HG03039 (cell line): ENCODE measurements around the gene SLC35F2.
"Not testable (repeated sequence)": the region's sequence is repeated elsewhere in the genome, so short reads cannot be mapped to it uniquely, and the experiment has no call there.

Experiments
- ATAC-seq: cut with Tn5 transposase; IDR thresholded peaks from one replicate; pipeline ENCODE4 v1.9.1; 2021; ENCODE audit warnings: mild to moderate bottlenecking, moderate library complexity; ENCODE audit not compliant: unreplicated experiment

Gene SLC35F2

DNA sequence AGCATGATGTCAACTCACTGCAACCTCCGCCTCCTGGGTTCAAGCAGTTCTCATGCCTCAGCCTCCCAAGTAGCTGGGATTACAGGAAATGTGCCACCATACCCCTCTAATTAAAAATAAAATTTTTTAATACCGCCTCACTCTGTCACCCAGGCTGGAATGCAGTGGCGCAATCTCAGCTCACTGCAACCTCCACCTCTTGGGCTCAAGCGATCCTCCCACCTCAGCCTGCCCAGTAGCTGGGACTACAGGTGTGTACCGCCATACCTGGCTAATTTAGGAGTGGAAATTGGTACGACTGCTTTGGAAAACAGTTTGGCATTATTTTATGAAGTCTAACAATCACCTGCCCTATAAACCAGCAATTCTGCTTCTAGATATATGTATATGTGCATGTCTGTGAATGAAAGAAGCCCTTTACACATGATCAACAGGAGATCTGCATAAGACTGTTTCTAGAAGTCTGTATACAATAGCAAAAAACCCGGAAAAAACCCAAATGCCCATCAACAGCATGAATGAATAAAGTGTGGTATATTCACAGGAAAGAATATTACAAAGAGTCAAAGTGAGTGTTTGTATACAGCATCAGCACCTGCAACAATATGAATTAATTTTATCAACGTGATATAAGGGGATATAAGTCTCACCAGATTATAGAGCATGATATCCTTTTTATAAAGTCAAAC lies 16.0 kb downstream of the SLC35F2 start:
- no peak for ATAC-seq

DNA sequence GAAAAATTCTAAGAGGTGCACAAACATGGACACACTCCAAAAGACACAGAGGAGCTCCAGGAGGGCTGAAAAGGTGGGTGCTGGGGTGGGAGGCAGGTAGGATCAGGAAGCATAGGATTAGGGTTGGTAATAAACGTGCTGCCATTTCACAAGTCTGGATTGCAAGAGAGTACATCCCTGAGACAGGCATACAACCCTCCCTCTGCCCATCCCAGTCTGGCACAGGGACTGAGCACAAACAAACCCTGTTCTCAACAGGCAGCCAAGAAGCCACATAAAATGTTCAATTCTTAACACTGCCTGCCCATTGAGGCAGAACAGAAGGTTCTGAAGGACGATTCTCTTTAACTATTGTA lies 18.5 kb downstream of the SLC35F2 start:
- ATAC-seq: no peak

DNA sequence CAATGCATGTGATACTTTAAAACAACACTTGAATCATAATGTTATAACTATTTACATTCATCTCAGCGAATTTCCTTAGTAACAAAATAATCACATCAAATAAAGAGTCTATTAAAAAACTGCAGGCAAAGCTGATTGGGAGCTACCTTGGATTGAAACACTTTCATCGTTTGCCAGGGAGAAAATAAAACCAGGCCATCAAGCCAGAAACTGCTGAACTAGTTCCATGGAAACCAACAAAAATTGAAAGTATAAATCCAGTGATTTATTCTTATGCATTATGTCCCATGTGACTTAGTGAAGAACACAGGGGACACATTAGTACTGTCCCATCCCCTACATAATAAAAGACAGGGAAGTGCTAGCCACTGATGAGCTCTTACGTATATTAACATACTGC lies 21.7 kb downstream of the SLC35F2 start:
- no peak for ATAC-seq

DNA sequence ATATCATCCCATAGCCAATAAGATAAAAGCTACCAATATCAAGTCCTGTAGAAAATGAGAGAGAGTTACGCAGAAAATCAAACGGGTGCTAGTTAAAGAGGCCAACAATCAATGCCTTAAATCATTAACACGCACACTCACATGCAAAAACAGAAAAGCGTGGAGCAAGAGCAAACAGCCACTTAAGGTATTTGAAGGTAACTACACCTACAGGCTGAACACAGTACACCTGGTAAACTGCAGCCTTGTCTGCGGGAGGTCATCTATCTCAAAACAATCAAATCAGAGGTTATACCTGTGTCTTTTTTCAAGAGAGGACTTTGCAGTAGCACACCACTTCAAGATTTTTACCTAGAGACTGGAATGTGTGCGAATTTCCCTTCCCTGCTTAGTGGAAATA lies 23.6 kb downstream of the SLC35F2 start:
- no peak for ATAC-seq

DNA sequence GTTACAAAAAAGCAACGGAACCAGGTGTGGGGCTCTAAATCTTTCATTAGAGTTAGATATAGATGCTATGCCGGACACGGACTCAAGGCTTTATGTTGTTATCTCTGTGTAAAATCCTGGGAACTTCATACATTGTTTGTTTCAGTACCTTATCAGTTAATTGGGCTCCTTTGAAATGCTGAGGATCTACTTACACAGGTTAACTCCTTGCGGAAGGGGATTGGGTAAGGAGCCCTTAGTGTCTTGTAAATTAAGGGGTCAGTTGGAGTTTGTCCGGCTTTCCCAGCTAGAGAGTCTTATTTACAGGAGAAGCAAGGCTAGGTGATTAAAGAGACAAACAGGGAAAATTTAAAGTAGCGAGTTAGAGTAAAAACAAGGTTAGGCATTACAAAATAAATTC lies 24.7 kb downstream of the SLC35F2 start:
- not testable (repeated sequence) for ATAC-seq

DNA sequence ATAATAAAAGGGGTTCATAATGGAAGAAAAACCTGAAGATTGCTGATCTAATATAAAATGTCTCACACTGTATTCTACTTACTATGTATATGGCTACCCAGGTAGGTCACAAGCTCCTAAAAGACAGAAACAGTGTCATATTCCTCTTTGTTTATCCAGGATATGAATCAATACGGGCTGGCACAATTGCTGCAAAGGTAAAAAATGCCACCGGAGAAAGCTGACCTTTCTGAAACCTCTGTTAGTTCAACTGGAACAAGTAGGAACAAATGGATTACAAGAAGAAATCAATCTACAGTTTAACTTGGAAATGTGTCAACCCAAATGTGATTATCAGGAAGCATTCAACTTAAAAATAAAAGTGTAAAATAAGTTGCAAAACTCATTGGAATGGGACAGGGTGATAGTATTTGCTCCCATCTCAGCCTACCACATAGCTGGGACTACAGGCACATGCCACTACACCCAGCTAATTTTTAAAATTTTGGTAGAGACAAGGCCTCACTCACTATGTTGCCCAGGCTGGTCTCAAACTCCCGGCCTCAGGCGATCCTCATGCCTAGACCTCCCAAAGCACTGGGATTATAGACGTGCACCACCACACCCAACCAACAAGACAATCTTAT lies 27.6 kb downstream of the SLC35F2 start:
- ATAC-seq: no peak

DNA sequence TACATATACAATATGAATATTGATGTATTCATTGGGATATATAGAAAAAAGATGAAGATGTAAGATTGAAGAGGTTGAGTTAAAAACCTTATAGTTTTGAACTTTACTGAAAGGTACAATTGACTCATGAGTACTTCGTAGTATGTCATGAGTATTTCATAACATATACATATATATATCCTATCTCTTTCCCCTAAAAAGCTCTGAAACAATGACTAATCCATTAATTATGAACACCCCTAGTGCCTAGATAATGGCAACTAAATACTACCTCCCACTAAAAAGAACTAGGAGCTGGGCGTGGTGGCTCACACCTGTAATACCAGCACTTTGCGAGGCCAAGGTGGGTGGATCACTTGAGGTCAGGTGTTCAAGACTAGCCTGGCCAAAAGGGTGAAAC lies 31.5 kb downstream of the SLC35F2 start:
- ATAC-seq: no peak

DNA sequence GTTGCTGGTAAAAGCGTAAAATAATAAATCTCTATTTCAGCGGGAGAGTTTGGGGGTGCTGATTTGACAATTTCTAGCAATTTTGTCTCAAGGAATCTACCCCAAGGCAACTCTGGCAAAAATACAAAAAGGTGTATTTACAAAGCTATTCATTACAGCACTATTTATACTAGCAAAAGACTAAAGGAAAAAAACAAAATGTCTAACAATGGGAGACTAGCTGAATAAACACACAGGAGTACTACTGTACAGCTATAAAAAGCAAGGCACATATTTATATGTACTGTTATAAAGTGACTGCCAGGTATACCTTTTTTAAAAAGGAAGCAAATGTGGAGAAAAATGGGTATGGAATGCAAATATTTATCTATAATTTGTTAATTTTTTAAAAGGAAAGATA lies 32.7 kb downstream of the SLC35F2 start:
- ATAC-seq: no peak

DNA sequence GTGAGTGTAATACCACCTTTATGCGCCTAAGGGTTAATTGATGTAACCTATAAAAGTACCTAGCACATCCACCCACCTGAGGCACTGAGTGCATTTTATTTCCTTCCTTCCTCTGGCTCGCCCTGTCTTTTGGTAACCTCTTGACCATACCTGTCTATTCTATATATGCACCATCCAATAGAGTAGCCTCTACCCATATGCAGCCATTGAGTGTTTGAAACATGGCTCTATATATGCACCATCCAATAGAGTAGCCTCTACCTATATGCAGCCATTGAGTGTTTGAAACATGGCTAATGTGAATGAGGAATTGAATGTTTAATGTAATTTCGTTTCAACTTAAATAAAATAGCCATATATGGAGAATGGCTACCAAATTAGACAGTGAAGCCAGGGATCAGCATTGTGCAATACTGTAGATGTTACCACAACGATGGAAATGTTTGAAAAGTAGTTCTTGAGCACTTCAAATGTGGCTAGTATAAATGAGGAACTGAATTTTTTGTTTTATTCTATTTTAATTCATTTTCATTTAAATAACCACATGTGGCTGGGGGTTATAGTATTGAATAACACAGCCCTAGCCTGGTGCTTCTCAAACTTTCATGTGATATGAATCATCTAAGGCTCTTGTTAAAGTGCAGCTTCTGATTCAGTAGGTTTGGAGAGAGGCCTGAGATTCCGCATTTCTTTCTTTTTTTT lies 33.8 kb downstream of the SLC35F2 start:
- ATAC-seq: no peak

DNA sequence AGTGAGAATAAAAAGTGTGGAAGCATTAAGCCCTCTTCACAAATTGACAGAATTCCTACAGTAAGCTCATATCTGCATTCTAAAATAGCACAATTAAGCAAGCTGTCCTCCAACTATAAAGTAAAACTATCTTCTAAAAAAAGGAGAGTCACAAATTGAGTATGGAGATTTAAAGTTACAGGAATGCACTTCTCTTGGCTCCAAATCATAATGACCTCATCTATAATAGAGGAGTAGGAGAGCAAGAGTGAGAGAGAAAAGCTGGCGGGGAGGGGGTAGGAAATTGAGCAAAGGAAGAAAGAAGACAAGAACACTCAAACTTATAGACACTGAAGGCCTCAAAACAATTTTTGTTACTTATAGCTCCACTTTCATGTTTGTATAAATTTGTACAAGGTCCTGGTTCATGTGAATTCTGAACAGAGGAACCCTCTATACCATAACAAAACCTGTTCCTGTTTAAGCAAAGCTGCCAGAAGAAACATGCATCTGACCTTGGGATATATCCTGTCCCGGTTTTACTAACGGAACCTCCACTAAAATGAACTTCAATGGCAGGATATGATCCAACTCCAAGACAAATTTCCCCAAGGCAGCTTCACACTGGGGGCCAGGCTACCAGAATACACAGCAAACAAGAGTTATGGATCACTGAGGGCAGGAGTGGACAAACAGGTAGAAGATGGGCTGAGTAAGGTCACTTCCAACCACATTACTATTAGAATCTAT lies 37.2 kb downstream of the SLC35F2 start:
- ATAC-seq: no peak

DNA sequence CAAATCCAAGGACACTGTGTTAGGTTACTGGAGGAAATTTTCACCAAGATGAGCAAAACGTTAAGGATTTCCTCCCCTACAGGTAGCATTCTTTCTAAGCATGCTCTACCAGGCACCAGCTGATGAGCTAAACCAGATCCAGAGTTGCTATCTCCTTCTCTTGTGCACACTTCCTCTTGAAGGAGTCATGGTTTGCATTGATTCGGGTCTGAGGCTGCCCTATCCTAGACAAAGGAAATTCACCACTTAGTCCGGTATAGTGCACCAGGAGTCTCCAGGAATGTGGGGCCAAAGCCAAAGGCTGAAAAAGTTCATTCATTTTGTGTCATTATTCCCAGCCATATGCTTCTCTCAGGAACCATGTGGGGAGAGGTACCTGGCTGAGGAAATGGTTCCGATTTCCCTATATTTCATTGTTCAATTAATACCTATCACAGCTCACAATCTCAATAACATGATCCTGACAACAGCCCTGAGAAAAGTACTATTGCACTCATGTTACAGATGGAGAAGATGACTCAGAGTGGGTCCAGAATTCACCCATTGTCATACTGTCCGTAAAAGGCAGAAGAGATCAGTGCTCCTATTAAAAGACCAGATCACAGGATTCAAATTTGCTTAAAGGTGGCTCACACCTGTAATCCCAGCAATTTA lies 39.1 kb downstream of the SLC35F2 start:
- ATAC-seq: no peak

DNA sequence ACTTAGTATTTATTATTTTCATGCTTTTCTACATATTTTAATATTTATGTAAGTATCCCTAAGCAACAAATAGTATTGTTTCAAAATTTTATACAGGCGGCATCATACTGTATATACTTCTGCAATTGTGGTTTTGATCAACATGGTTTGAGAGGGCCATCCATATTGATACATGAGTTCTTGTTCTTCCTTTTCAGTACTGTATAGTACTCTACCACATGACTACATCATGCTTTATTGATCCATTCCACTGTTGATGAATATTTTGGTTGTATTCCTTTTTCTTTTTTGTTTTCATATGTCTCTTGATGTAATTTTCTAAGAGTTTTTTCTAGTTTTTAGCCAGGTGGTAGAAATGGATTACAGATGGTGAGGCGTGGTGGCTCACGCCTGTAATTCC lies 40.1 kb downstream of the SLC35F2 start:
- no peak for ATAC-seq

DNA sequence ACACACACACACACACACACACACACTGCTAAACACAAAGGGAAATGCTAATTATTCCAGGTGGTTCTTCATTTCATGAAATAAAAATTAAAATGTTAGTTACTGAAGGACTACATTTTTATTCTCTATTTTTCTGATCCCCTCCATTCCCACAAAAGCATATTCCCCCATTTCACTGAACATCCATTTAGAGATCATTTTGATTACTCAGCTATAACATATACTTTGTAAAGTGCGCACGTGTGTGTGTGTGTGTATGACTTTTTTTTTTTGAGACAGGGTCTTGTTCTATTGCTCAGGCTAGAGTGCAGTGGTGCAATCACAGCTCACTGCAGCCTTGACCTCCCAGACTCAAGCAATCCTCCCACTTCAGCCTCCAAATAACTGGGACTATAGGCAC lies 42.6 kb downstream of the SLC35F2 start:
- ATAC-seq: no peak

DNA sequence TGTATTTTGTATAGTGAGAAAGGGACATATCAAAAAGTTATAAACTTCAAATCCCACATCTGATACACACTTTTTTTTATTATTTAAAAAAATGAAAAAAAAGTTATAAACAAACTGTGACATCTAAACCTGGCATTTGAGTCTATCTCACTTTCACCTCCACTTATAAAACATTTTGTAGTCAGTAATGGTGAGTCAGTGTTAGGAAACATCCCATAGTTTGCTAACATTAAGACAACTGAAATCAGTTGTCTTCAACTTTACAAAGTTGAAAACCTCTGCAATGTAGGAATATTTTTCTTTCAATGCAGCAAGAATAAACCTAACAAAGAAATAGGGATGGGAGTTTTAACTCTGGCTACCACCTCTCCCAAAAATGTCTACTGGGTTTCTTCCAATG lies 47.7 kb downstream of the SLC35F2 start:
- no peak for ATAC-seq

DNA sequence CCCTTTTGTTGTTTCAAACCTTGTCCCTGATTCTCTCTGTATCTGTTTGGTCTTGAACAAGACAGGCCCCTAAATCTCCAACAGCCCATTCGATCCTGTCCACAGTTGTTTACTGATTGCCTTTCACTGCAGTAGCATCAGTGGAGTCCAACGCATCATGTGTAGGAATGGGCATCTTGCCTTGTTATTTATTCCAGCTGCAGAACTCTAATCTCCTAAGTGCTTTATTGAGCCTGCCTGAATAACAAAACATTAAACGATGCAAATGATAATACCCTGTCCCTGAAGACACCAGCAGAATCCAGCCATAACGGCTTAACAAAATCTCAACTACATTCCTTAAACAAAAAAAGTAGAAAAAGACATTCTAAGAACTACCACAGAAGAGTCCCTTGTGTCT lies 50.1 kb downstream of the SLC35F2 start:
- ATAC-seq: no peak

DNA sequence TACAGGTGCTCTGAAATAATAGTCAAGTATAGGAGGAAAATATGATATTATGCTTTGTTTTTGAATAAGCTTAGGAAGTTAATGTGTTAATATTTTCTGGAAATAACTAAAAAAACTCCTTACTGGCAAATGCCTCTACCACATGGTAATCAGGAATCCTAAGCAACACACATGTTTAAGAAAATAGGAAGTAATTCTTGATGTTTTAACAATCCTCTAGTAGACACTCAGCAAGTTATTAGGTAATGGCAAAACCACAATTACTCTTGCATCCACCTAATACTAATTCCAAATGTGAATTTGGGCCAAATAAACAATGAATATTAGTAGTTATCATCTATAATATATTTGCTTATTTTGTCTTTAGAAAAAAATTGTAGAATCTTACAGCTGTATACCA lies 53.6 kb downstream of the SLC35F2 start:
- no peak for ATAC-seq

DNA sequence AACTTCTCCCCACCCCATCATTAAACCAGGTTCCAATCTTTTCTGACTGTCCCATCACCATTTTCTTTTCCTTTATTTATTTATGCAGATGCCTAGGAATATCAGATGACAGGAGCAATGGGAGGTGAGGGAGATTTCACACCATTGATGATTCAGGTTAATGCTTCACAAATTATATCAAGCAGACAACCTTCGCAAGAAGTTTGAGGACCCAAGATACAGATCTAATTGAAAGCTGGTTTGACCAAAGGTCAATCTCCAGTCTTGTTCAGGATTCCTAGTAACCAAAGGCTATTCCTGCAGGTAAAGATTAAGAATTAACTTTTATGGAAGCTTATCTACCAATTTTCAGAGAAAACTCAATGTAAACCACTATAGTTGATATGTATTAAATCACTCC lies 54.4 kb downstream of the SLC35F2 start:
- ATAC-seq: no peak

DNA sequence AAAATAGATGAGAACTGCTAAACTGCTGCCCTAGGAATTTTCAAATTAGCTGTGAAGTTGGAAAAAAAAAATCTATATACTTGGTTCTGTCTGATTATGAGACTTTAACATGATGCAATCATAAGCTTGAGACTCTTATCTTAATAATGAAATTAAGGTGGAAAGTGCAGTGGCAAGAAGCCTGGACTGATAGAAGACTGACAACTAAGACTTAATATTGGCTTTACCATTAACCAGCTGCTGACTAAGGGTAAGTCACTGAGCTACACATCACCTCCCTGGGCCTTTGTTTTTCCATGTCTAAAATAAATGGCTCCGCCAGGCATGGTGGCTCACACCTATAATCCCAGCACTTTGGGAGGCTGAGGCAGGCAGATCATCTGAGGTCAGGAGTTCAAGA lies 56.9 kb downstream of the SLC35F2 start:
- no peak for ATAC-seq

DNA sequence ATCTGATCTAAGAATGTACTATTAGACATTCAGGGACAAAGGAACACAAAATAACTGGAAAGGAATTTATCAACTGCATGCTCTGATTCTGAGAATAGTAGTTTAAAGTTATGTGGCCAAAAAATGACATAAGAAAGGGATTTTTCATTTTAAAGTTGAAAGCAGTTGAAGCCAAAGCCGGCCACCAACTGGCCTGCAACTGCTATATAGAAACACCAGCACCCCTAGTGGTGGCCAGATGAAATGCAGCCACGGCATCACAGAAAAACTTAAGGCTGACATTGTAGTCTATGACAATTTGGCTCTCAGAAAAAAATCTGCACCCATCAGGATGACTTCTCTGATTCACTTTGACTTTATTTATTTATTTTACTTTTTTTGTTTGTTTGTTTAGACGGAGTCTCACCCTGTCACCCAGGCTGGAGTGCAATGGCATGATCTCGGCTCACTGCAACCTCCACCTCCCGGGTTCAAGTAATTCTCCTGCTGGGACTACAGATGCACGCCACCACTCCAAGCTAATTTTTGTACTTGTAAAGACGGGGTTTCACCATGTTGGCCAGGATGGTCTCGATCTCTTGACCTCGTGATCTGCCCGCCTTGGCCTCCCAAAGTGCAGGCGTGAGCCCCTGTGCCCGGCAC lies 59.2 kb downstream of the SLC35F2 start:
- peak; percentile 72 for ATAC-seq

DNA sequence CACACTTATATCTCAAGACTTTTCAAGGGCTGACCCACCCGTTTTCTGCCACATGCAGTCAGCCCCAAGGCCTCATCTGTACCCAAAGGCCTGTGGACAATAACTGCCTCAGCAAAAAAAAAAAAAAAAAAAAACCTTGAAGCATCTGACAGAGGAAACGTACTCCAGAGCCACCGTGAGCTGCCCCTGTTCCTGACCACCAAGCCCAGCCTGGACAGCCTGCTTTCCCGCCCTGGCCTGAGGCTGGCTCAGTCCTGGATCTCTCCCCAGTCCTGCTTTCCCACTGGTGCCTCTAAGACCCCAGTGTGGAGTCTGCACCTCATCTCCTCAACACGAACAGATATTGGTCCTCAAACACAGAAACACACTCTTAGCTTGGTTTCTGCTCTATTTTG lies 66.5 kb downstream of the SLC35F2 start:
- no peak for ATAC-seq
